IMR-90 (cell line): ENCODE measurements around the gene CD2AP. TPM values are rescaled to one million over a fixed set of nuclear protein-coding genes. Genes with fewer than 3 reads are reported as not detected.

Experiments used
- ATAC-seq: fragments of 200-7000 bp; cut with Tn5 transposase; 2 replicates; pipeline ENCODE4 v1.9.1; 2020; ENCODE audit warnings: low read depth, mild to moderate bottlenecking, moderate library complexity
- BruUV-seq: library from RNA; stranded (reverse); fragments of 400-500 nt; replicated peaks from 2 replicates; lab custom pipeline; 2021; lab: Mats Ljungman, UMichigan
- CTCF ChIA-PET: fragments of 300-600 bp; formaldehyde crosslinking; extraction: SDS; loops from one replicate; lab custom pipeline; 2021; ENCODE audit warnings: antibody characterized with exemption; lab: Yijun Ruan, JAX
- POLR2A ChIA-PET: fragments of 300-600 bp; sonication (Branson Sonifier 250); formaldehyde crosslinking; loops from one replicate; lab custom pipeline; 2022; ENCODE audit warnings: antibody characterized with exemption; ENCODE audit not compliant: unreplicated experiment; lab: Charles Lee
- DNase-seq: peaks from one replicate; pipeline ENCODE4 v3.0.0; 2013
- H2AFZ ChIP-seq: replicated peaks from 2 replicates; pipeline ENCODE3; 2013; ENCODE audit warnings: low read length, mild to moderate bottlenecking; ENCODE audit not compliant: poor library complexity
- H2AK5ac ChIP-seq: 2 replicates; pipeline ENCODE4 v1.6.1; 2013; ENCODE audit warnings: low read depth, low read length, inconsistent platforms
- H2AK9ac ChIP-seq: replicated peaks from 2 replicates; pipeline ENCODE3; 2013; ENCODE audit warnings: mild to moderate bottlenecking, low read depth, low read length, moderate library complexity; ENCODE audit not compliant: poor library complexity
- H2BK120ac ChIP-seq: 2 replicates; pipeline ENCODE4 v1.6.1; 2013; ENCODE audit warnings: low read depth, low read length, inconsistent platforms
- H2BK15ac ChIP-seq: 3 replicates; pipeline ENCODE4 v1.6.1; 2013; ENCODE audit warnings: low read depth, low read length, inconsistent platforms
- H2BK20ac ChIP-seq: 2 replicates; pipeline ENCODE4 v1.6.1; 2013; ENCODE audit warnings: low read depth, mild to moderate bottlenecking, inconsistent platforms, low read length, moderate library complexity
- H2BK5ac ChIP-seq: 2 replicates; pipeline ENCODE4 v1.6.1; 2013; ENCODE audit warnings: mild to moderate bottlenecking, low read depth, low read length, inconsistent platforms; ENCODE audit not compliant: poor library complexity, severe bottlenecking
- H3K14ac ChIP-seq: replicated peaks from 2 replicates; pipeline ENCODE4 v1.6.1; 2013; ENCODE audit warnings: low read depth, low read length, inconsistent platforms
- H3K18ac ChIP-seq: 2 replicates; pipeline ENCODE4 v1.6.1; 2013; ENCODE audit warnings: low read depth, low read length, control low read depth
- H3K23ac ChIP-seq: 2 replicates; pipeline ENCODE4 v1.6.1; 2013; ENCODE audit warnings: low read depth, low read length, inconsistent platforms
- H3K27ac ChIP-seq: 2 replicates; pipeline ENCODE4 v1.5.1; 2013; ENCODE audit warnings: mild to moderate bottlenecking, control low read depth, low read length; ENCODE audit not compliant: insufficient read depth
- H3K27me3 ChIP-seq: 2 replicates; pipeline ENCODE4 v1.6.1; 2013; ENCODE audit warnings: low read length; ENCODE audit not compliant: control insufficient read depth, insufficient read depth
- H3K36me3 ChIP-seq: 2 replicates; pipeline ENCODE4 v1.6.1; 2013; ENCODE audit warnings: low read length, mixed read lengths; ENCODE audit not compliant: control insufficient read depth, insufficient read depth
- H3K4ac ChIP-seq: 2 replicates; pipeline ENCODE4 v1.6.1; 2013; ENCODE audit warnings: low read depth, low read length, inconsistent platforms
- H3K4me1 ChIP-seq: 2 replicates; pipeline ENCODE4 v1.6.1; 2013; ENCODE audit warnings: low read length, mixed read lengths; ENCODE audit not compliant: control insufficient read depth, insufficient read depth
- H3K4me2 ChIP-seq: 2 replicates; pipeline ENCODE4 v1.6.1; 2013; ENCODE audit warnings: low read depth, mild to moderate bottlenecking, control low read depth, low read length, moderate library complexity
- H3K4me3 ChIP-seq: 2 replicates; pipeline ENCODE4 v1.5.1; 2013; ENCODE audit warnings: low read depth, mild to moderate bottlenecking, control low read depth, low read length, moderate library complexity; ENCODE audit not compliant: insufficient read depth
- H3K56ac ChIP-seq: 2 replicates; pipeline ENCODE4 v1.6.1; 2013; ENCODE audit warnings: low read length, inconsistent platforms; ENCODE audit not compliant: insufficient read depth; ENCODE audit errors: extremely low read depth
- H3K79me1 ChIP-seq, 2 experiments: 2 replicates each; pipeline ENCODE4 v1.6.1; 2013; ENCODE audit warnings: low read length in 2 of 2, inconsistent platforms in 1 of 2, low read depth in 1 of 2
- H3K9ac ChIP-seq: 2 replicates; pipeline ENCODE4 v1.6.1; 2013; ENCODE audit warnings: low read depth, low read length, control low read depth
- H3K9me1 ChIP-seq: 2 replicates; pipeline ENCODE4 v1.6.1; 2013; ENCODE audit warnings: low read length, inconsistent platforms; ENCODE audit not compliant: insufficient read depth
- H3K9me3 ChIP-seq: 2 replicates; pipeline ENCODE4 v1.6.1; 2013; ENCODE audit warnings: low read length; ENCODE audit not compliant: control insufficient read depth, insufficient read depth
- H4K20me1 ChIP-seq: 2 replicates; pipeline ENCODE4 v1.6.1; 2013; ENCODE audit warnings: low read length, inconsistent platforms; ENCODE audit not compliant: insufficient read depth
- H4K5ac ChIP-seq: 2 replicates; pipeline ENCODE4 v1.6.1; 2013; ENCODE audit warnings: mild to moderate bottlenecking, low read depth, low read length, control low read depth
- H4K8ac ChIP-seq, 2 experiments: 2 replicates each; pipeline ENCODE4 v1.6.1; 2013; ENCODE audit warnings: low read depth in 2 of 2, low read length in 2 of 2, control low read depth in 1 of 2, inconsistent platforms in 1 of 2
- H4K91ac ChIP-seq: 2 replicates; pipeline ENCODE4 v1.6.1; 2013; ENCODE audit warnings: low read depth, low read length, inconsistent platforms; ENCODE audit not compliant: insufficient read depth
- CHD1 ChIP-seq: IDR thresholded peaks from 2 replicates; pipeline ENCODE4 v1.6.1; 2012; ENCODE audit warnings: low read depth, low read length, improper control_type of control experiment
- FOS ChIP-seq: fragments of 150-350 bp; IDR thresholded peaks from 2 replicates; pipeline ENCODE4 v1.6.1; 2016; ENCODE audit warnings: low read depth, low read length
- MAFK ChIP-seq: IDR thresholded peaks from 2 replicates; pipeline ENCODE4 v1.6.1; 2012; ENCODE audit warnings: low read depth, low read length, improper control_type of control experiment
- MXI1 ChIP-seq: IDR thresholded peaks from 2 replicates; pipeline ENCODE4 v1.6.1; 2012; ENCODE audit warnings: low read depth, mild to moderate bottlenecking, low read length, moderate library complexity, borderline replicate concordance
- NFE2L2 ChIP-seq: fragments of 150-350 bp; IDR thresholded peaks from 2 replicates; pipeline ENCODE4 v1.6.1; 2016; ENCODE audit warnings: low read depth, mild to moderate bottlenecking, low read length
- POLR2A ChIP-seq: IDR thresholded peaks from 2 replicates; pipeline ENCODE4 v1.6.1; 2012; ENCODE audit warnings: mild to moderate bottlenecking, low read depth, low read length
- RAD21 ChIP-seq: IDR thresholded peaks from 2 replicates; pipeline ENCODE4 v1.6.1; 2012; ENCODE audit warnings: low read length, improper control_type of control experiment
- RCOR1 ChIP-seq: IDR thresholded peaks from 2 replicates; pipeline ENCODE4 v1.6.1; 2012; ENCODE audit warnings: mild to moderate bottlenecking, low read length, improper control_type of control experiment; ENCODE audit not compliant: insufficient replicate concordance
- RFX5 ChIP-seq: IDR thresholded peaks from 2 replicates; pipeline ENCODE4 v1.8.0; 2012; ENCODE audit warnings: low read depth, mild to moderate bottlenecking, low read length, moderate library complexity
- SMC3 ChIP-seq: fragments of 150-350 bp; IDR thresholded peaks from 2 replicates; pipeline ENCODE4 v1.6.1; 2016; ENCODE audit warnings: low read depth, mild to moderate bottlenecking, antibody characterized with exemption, low read length, moderate library complexity
- WGBS, 2 experiments: methylation state at CpG; one replicate each; pipeline versions ENCODE4 v1.1.5 to v1.1.7; 2013; ENCODE audit warnings: missing lambda C conversion rate in 2 of 2; ENCODE audit not compliant: insufficient read length in 1 of 2; ENCODE audit errors: extremely low coverage in 2 of 2; 5-methylcytosine and 5-hydroxymethylcytosine counted together
- dilution Hi-C: fragments of 300-500 bp; cut with HindIII; formaldehyde crosslinking; loops from one replicate; pipeline ENCODE4 v1.14.3; 2018; ENCODE audit warnings: low sequenced_read_pairs; ENCODE audit not compliant: unreplicated experiment
- in situ Hi-C: fragments of 300-500 bp; cut with MboI; formaldehyde crosslinking; loops from 3 replicates; pipeline ENCODE4 v1.14.3; 2019; ENCODE audit warnings: low sequenced_read_pairs, inconsistent platforms, mixed read lengths
- intact Hi-C: fragments of 100-400 bp; cut with micrococcal nuclease; formaldehyde crosslinking; loops from 2 replicates; pipeline ENCODE4 v1.10.0; 2022
- polyA plus RNA-seq, 3 experiments: library from polyadenylated mRNA; depleted of rRNA; stranded (reverse); fragments of >200 nt; gene quantifications; 2 replicates each; pipeline ENCODE4 v1.2.3, GENCODE V29; 2012; ENCODE audit warnings: low replicate concordance in 1 of 3
- total RNA-seq: library from RNA; depleted of rRNA; stranded (reverse); fragments of >200 nt; gene quantifications from 2 replicates; pipeline ENCODE4 v1.2.3, GENCODE V29; 2012
- TF ChIP-seq, protein P1 (sequence below): fragments of 150-350 bp; IDR thresholded peaks from 2 replicates; pipeline ENCODE4 v1.6.1; 2017; ENCODE audit warnings: mild to moderate bottlenecking, antibody characterized with exemption, low read length, low read depth
- TF ChIP-seq, protein P2 (sequence below): fragments of 150-350 bp; IDR thresholded peaks from 2 replicates; pipeline ENCODE4 v1.6.1; 2016; ENCODE audit warnings: low read depth, mild to moderate bottlenecking, low read length, moderate library complexity, borderline replicate concordance
- TF ChIP-seq, protein P3 (sequence below): conservative IDR thresholded peaks from 2 replicates; pipeline ENCODE4 v1.5.1; 2012; ENCODE audit warnings: mild to moderate bottlenecking, low read depth, low read length, improper control_type of control experiment

The CD2AP gene
- total and polyA plus RNA-seq, 2 of the 4 experiments (the other 2 are of a cell fraction) = 5.3 to 7.5 TPM

DNA sequence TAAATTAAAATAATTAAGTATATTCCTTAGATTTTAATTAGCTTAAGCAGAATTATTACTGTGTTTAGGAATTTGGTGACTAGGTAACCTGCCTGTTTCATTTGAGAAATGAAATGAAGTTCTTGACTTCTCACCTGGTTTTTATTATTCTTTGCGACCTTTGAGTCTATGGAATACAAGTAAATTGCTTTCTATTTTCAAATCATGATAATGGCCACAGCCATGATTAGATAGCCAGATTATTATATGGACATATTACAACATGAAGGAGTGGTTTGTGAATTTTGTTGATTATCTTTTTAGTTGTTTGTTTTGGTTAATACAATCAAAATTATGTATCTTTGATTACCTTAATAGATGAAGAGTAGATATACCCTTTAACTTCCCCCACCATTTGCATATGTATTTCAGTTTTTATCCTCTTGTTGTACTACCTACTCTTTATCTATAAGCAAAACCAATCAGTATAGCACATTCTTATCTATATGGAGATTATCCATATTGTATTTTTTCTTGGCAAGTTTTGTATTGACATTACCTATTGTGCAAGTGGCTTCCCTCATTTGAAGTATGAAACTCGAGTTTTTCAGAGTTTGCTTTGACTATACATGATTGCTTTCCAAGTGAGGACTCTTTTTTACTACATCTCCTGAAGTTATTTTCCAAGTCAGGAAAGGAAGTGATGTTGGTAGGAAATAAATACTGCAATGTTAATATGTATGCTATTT lies 47.9 kb downstream of the CD2AP start:
- Histone ChIP-seq H4K20me1 (peaks cover 6% of the 10 kb centered on the region; the same call in 1 of the 2 replicates), H2BK120ac (no peak overlapping the region), H3K9ac (no peak overlapping the region), H3K79me1 (peaks cover 25 to 33% of the 10 kb centered on the region in 2 experiments), H2BK5ac (no peak overlapping the region), H2AFZ (no peak overlapping the region), H3K4ac (no peak overlapping the region), H3K4me3 (no peak overlapping the region), H3K4me1 (no peaks in the 10 kb centered on the region), H3K14ac (no peak overlapping the region), H2BK20ac (no peak overlapping the region), H3K18ac (no peak overlapping the region), H4K5ac (no peak overlapping the region), H3K23ac (no peak overlapping the region), H4K8ac (no peak overlapping the region), H3K27me3 (no peaks in the 10 kb centered on the region), H3K36me3 (no peaks in the 10 kb centered on the region; the same call in 1 of the 2 replicates), H3K27ac (no peak overlapping the region), H2BK15ac (no peak overlapping the region), H2AK9ac (no peak overlapping the region), H3K56ac (no peak overlapping the region), H3K4me2 (no peak overlapping the region), H2AK5ac (no peak overlapping the region), H3K9me1 (no peaks in the 10 kb centered on the region; the same call in 1 of the 2 replicates), H3K9me3 (no peaks in the 10 kb centered on the region), H4K91ac (no peak overlapping the region)
- ATAC-seq (no peak), DNase-seq (no peak)
- TF ChIP-seq, protein P1, sequence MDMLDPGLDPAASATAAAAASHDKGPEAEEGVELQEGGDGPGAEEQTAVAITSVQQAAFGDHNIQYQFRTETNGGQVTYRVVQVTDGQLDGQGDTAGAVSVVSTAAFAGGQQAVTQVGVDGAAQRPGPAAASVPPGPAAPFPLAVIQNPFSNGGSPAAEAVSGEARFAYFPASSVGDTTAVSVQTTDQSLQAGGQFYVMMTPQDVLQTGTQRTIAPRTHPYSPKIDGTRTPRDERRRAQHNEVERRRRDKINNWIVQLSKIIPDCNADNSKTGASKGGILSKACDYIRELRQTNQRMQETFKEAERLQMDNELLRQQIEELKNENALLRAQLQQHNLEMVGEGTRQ = no peak
- TF ChIP-seq SMC3 = no peak
- no peak for TF ChIP-seq RCOR1
- TF ChIP-seq CHD1 = no peak
- TF ChIP-seq RAD21 = no peak
- no peak for TF ChIP-seq NFE2L2
- no peak for TF ChIP-seq POLR2A
- TF ChIP-seq, protein P2, sequence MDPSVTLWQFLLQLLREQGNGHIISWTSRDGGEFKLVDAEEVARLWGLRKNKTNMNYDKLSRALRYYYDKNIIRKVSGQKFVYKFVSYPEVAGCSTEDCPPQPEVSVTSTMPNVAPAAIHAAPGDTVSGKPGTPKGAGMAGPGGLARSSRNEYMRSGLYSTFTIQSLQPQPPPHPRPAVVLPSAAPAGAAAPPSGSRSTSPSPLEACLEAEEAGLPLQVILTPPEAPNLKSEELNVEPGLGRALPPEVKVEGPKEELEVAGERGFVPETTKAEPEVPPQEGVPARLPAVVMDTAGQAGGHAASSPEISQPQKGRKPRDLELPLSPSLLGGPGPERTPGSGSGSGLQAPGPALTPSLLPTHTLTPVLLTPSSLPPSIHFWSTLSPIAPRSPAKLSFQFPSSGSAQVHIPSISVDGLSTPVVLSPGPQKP = no peak
- TF ChIP-seq RFX5 = no peak
- no peak for TF ChIP-seq MXI1
- TF ChIP-seq, protein P3, sequence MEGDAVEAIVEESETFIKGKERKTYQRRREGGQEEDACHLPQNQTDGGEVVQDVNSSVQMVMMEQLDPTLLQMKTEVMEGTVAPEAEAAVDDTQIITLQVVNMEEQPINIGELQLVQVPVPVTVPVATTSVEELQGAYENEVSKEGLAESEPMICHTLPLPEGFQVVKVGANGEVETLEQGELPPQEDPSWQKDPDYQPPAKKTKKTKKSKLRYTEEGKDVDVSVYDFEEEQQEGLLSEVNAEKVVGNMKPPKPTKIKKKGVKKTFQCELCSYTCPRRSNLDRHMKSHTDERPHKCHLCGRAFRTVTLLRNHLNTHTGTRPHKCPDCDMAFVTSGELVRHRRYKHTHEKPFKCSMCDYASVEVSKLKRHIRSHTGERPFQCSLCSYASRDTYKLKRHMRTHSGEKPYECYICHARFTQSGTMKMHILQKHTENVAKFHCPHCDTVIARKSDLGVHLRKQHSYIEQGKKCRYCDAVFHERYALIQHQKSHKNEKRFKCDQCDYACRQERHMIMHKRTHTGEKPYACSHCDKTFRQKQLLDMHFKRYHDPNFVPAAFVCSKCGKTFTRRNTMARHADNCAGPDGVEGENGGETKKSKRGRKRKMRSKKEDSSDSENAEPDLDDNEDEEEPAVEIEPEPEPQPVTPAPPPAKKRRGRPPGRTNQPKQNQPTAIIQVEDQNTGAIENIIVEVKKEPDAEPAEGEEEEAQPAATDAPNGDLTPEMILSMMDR = no peak
- no peak for TF ChIP-seq FOS
- TF ChIP-seq MAFK = no peak
- in situ Hi-C loops (no loop called here), dilution Hi-C loops (no loop called here), intact Hi-C loops (no loop called here)
- no TSS peak for BruUV-seq
- POLR2A ChIA-PET = no interaction called here
- CTCF ChIA-PET = no interaction called here
- no CpG with 5 or more reads among the region's 2 CpGs for WGBS, 2 experiments
